Neuronal stem cell (in vitro differentiated cells): Measurements from ENCODE around the gene USP31.

Source experiments
- DNase-seq: peaks from one replicate; pipeline ENCODE4 v3.0.0-alpha.2; 2013; ENCODE audit warnings: low spot score
- H2AFZ ChIP-seq: one replicate; pipeline ENCODE4 v1.6.1; 2013; ENCODE audit warnings: mild to moderate bottlenecking, low read length, inconsistent platforms
- H2AK5ac ChIP-seq: 2 replicates; pipeline ENCODE4 v1.6.1; 2013; ENCODE audit warnings: low read depth, mild to moderate bottlenecking, inconsistent platforms, low read length, moderate library complexity, mixed read lengths
- H2BK120ac ChIP-seq: 2 replicates; pipeline ENCODE4 v1.6.1; 2013; ENCODE audit warnings: low read depth, mild to moderate bottlenecking, inconsistent platforms, low read length, moderate library complexity, mixed read lengths
- H2BK12ac ChIP-seq: one replicate; pipeline ENCODE4 v1.6.1; 2013; ENCODE audit warnings: low read length, inconsistent platforms
- H2BK15ac ChIP-seq: 2 replicates; pipeline ENCODE4 v1.6.1; 2013; ENCODE audit warnings: mild to moderate bottlenecking, low read length, inconsistent platforms, mixed read lengths
- H2BK5ac ChIP-seq: one replicate; pipeline ENCODE4 v1.6.1; 2013; ENCODE audit warnings: inconsistent platforms, mild to moderate bottlenecking, low read length, moderate library complexity
- H3K14ac ChIP-seq: one replicate; pipeline ENCODE4 v1.6.1; 2013; ENCODE audit warnings: low read length, inconsistent platforms
- H3K18ac ChIP-seq: 2 replicates; pipeline ENCODE4 v1.6.1; 2013; ENCODE audit warnings: low read length, inconsistent platforms
- H3K23ac ChIP-seq: 2 replicates; pipeline ENCODE4 v1.6.1; 2013; ENCODE audit warnings: low read depth, mild to moderate bottlenecking, mixed read lengths, low read length, inconsistent platforms; ENCODE audit not compliant: poor library complexity
- H3K27ac ChIP-seq: replicated peaks from 3 replicates; pipeline ENCODE4 v1.5.1; 2013; ENCODE audit warnings: low read length, inconsistent platforms
- H3K27me3 ChIP-seq, 3 experiments: 2 replicates each; pipeline ENCODE4 v1.6.1; 2013; ENCODE audit warnings: low read length in 3 of 3, mild to moderate bottlenecking in 2 of 3, inconsistent platforms in 1 of 3, low read depth in 1 of 3, mixed read lengths in 1 of 3, moderate library complexity in 1 of 3; ENCODE audit not compliant: control insufficient read depth in 3 of 3, insufficient read depth in 3 of 3
- H3K36me3 ChIP-seq, 2 donors: replicated peaks in 1 of 2; 2 replicates each; pipeline ENCODE4 v1.6.1; 2013; ENCODE audit warnings: low read length in 2 of 2; ENCODE audit not compliant: control insufficient read depth in 2 of 2, insufficient read depth in 2 of 2
- H3K4ac ChIP-seq: 2 replicates; pipeline ENCODE4 v1.6.1; 2013; ENCODE audit warnings: inconsistent platforms, mild to moderate bottlenecking, low read length, moderate library complexity
- H3K4me1 ChIP-seq, 2 donors: 1 replicate in 1 of 2; 2 replicates in 1 of 2; pipeline ENCODE4 v1.6.1; 2013; ENCODE audit warnings: low read length in 2 of 2, low read depth in 1 of 2; ENCODE audit not compliant: control insufficient read depth in 2 of 2, insufficient read depth in 1 of 2
- H3K4me2 ChIP-seq: one replicate; pipeline ENCODE4 v1.6.1; 2013; ENCODE audit warnings: mild to moderate bottlenecking, low read length, inconsistent platforms; ENCODE audit not compliant: insufficient read depth, poor library complexity, severe bottlenecking
- H3K4me3 ChIP-seq, 2 donors: 2 replicates each; pipeline ENCODE4 v1.5.1; 2013; ENCODE audit warnings: low read length in 2 of 2, mild to moderate bottlenecking in 2 of 2, inconsistent platforms in 1 of 2, moderate library complexity in 1 of 2
- H3K79me1 ChIP-seq: one replicate; pipeline ENCODE4 v1.6.1; 2013; ENCODE audit warnings: low read depth, mild to moderate bottlenecking, inconsistent platforms, low read length, moderate library complexity
- H3K9ac ChIP-seq: one replicate; pipeline ENCODE4 v1.6.1; 2013; ENCODE audit warnings: mild to moderate bottlenecking, low read depth, low read length, inconsistent platforms; ENCODE audit not compliant: poor library complexity
- H3K9me3 ChIP-seq, 2 donors: replicated peaks in 1 of 2; 2 replicates each; pipeline versions ENCODE3 to v1.6.1; 2013; ENCODE audit warnings: low read length in 2 of 2, mild to moderate bottlenecking in 2 of 2, inconsistent platforms in 1 of 2, low read depth in 1 of 2, mixed read lengths in 1 of 2, moderate library complexity in 1 of 2; ENCODE audit not compliant: control insufficient read depth in 2 of 2, insufficient read depth in 1 of 2
- H4K8ac ChIP-seq: one replicate; pipeline ENCODE4 v1.6.1; 2013; ENCODE audit warnings: low read depth, mild to moderate bottlenecking, inconsistent platforms, low read length, moderate library complexity
- H4K91ac ChIP-seq: one replicate; pipeline ENCODE4 v1.6.1; 2013; ENCODE audit warnings: low read length, low read depth, mild to moderate bottlenecking, inconsistent platforms; ENCODE audit not compliant: poor library complexity
- WGBS, 2 donors: extraction: QIAGEN DNeasy Blood & Tissue Kit; methylation state at CpG; one replicate each; pipeline ENCODE4 v1.1.7; 2013; ENCODE audit warnings: missing lambda C conversion rate in 2 of 2, mixed read lengths in 1 of 2; ENCODE audit not compliant: insufficient read length in 2 of 2, insufficient replicate concordance in 1 of 2; ENCODE audit errors: extremely low coverage in 2 of 2; 5-methylcytosine and 5-hydroxymethylcytosine counted together

Gene USP31

DNA sequence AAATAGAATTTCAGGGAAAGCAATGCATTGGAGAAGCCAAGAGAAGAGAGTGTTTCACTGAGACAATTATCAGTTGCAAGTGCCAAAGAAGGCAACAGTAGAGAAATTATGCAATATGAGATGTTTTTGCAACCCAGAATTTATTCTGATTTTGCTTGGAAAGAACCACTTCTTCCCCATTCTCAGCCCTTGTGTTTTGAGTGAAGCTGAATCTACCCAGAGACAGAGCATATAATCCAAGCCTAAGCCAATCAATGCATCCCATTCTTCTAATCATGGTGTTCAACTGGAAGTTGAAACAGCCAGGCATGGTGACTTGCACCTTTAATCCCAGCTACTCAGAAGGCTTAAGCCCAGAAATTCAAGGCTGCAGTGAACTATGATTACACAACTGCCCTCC, 26.4 kb upstream of the USP31 start:
- Histone ChIP-seq H3K4me1 (peaks cover 0 to 2% of the 10 kb centered on the region in 2 donors), H3K36me3 (no peaks in the 10 kb centered on the region), H3K18ac (no peak overlapping the region), H3K9me3 (no peaks in the 10 kb centered on the region), H2AK5ac (no peak overlapping the region), H3K27ac (no peak overlapping the region), H2BK15ac (no peak overlapping the region), H2BK12ac (no peak overlapping the region), H2AFZ (no peak overlapping the region), H4K8ac (no peak overlapping the region), H4K91ac (no peak overlapping the region), H3K4me2 (no peak overlapping the region), H2BK120ac (no peak overlapping the region), H3K9ac (no peak overlapping the region), H3K27me3 (peaks cover 0 to 11% (median 0%) of the 10 kb centered on the region in 3 experiments), H3K14ac (no peak overlapping the region), H3K4ac (no peak overlapping the region), H3K4me3 (no peak overlapping the region), H2BK5ac (no peak overlapping the region), H3K79me1 (no peaks in the 10 kb centered on the region), H3K23ac (no peak overlapping the region)
- DNase-seq, result no peak

DNA sequence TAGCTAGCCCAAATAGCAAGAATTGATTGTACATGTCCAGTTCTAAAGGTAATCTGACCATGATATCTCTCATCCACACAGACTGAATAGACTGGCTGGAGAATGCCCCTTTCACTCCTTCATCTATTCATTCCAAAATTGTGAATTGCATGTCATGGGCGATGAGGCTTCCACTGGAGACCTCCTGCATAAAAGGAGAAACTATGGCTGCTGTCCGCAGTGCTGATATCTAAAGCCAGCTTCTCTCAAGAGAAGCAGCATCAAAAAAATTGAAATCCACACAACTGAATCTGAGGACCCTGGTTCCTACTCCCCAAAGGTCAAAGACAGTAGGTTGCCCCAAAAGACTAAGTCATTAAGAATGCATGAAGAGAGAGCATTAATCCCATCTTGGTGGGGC, 25.4 kb upstream of the USP31 start:
- Histone ChIP-seq H3K4ac (no peak overlapping the region), H3K27ac (no peak overlapping the region), H2BK15ac (no peak overlapping the region), H3K4me2 (no peak overlapping the region), H2BK120ac (no peak overlapping the region), H3K4me1 (peaks cover 0 to 2% of the 10 kb centered on the region in 2 donors), H2AFZ (no peak overlapping the region), H3K79me1 (no peaks in the 10 kb centered on the region), H2BK12ac (no peak overlapping the region), H3K9ac (no peak overlapping the region), H2BK5ac (no peak overlapping the region), H3K23ac (no peak overlapping the region), H3K4me3 (no peak overlapping the region), H4K91ac (no peak overlapping the region), H3K18ac (no peak overlapping the region), H3K27me3 (peaks cover 0 to 11% (median 0%) of the 10 kb centered on the region in 3 experiments), H2AK5ac (no peak overlapping the region), H4K8ac (no peak overlapping the region), H3K9me3 (no peaks in the 10 kb centered on the region), H3K14ac (no peak overlapping the region), H3K36me3 (no peaks in the 10 kb centered on the region)
- WGBS, 2 donors, result no CpG with 5 or more reads among the region's 2 CpGs
- peak; percentile 14 for DNase-seq

DNA sequence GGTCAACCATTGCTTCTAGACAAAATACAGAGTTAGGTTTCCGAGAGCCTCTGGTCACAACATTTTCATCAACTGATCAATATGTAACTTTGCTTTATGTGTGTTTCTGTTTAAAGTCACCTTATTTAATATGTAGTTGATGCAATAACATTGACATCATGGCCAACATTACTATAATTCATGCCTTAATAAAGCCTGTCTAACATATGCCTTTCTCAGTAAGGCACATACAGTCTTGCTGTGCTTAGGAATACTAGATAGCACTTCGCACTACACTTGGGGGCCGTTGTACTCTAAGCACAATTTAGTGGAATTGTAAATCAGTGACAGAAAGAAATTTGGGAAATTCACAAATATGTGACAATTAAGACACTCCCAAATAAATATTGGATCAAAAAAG, 23.7 kb upstream of the USP31 start:
- Histone ChIP-seq H3K4me2 (no peak overlapping the region), H2BK5ac (no peak overlapping the region), H4K8ac (no peak overlapping the region), H3K4me3 (no peak overlapping the region), H3K9ac (no peak overlapping the region), H3K27me3 (peaks cover 0 to 9% (median 0%) of the 10 kb centered on the region in 3 experiments), H3K79me1 (no peaks in the 10 kb centered on the region), H4K91ac (no peak overlapping the region), H3K4me1 (peaks cover 0 to 2% of the 10 kb centered on the region in 2 donors), H2AK5ac (no peak overlapping the region), H3K18ac (no peak overlapping the region), H3K14ac (no peak overlapping the region), H3K23ac (no peak overlapping the region), H2BK12ac (no peak overlapping the region), H2BK15ac (no peak overlapping the region), H3K4ac (no peak overlapping the region), H2BK120ac (no peak overlapping the region), H2AFZ (no peak overlapping the region), H3K9me3 (no peaks in the 10 kb centered on the region), H3K27ac (no peak overlapping the region), H3K36me3 (no peaks in the 10 kb centered on the region)
- WGBS, 2 donors, result no CpG with 5 or more reads among the region's 3 CpGs
- no peak for DNase-seq

DNA sequence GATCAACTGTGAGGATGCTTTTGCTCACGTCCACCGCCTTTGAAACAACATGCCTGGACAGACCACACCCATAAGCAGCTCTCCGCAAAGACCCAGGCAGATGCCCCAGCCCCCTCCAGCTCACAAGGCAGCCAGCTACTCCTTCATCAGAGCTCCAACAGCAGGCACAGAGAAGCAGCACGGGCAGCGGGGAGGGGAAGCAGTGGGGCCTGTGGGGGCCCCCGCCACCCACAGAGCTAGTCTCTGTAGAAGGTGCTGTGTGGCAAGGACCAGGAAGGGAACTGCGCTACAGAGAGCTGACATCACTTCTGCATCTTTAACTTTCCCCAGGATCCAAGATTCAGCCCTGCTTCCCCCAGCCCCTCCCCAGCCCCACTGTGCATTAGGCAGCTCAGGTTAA, 23.3 kb upstream of the USP31 start:
- Histone ChIP-seq H3K4me3 (no peak overlapping the region), H3K36me3 (no peaks in the 10 kb centered on the region), H3K27me3 (peaks cover 0 to 9% (median 0%) of the 10 kb centered on the region in 3 experiments), H3K4me2 (no peak overlapping the region), H3K9ac (no peak overlapping the region), H2BK12ac (no peak overlapping the region), H3K79me1 (no peaks in the 10 kb centered on the region), H3K4me1 (peaks cover 0 to 2% of the 10 kb centered on the region in 2 donors), H3K18ac (no peak overlapping the region), H3K9me3 (no peaks in the 10 kb centered on the region), H2AFZ (peak overlapping the region; percentile 51), H4K8ac (no peak overlapping the region), H2BK120ac (no peak overlapping the region), H4K91ac (no peak overlapping the region), H2AK5ac (no peak overlapping the region), H2BK15ac (no peak overlapping the region), H3K27ac (no peak overlapping the region), H3K23ac (no peak overlapping the region), H3K14ac (no peak overlapping the region), H3K4ac (no peak overlapping the region), H2BK5ac (no peak overlapping the region)
- no peak for DNase-seq
- no CpG with 5 or more reads among the region's 7 CpGs for WGBS, 2 donors
